GM12874 (cell line): ENCODE measurements around the gene ASPSCR1.

Experiments used
- TF ChIP-seq, protein P1 (sequence below): IDR thresholded peaks from 2 replicates; pipeline ENCODE4 v1.5.1; 2011; ENCODE audit warnings: low read depth, mild to moderate bottlenecking, control low read depth, low read length, moderate library complexity; ENCODE audit not compliant: insufficient read depth

The ASPSCR1 gene

GRCh38 chr17:82041144-82041814 lies 63.9 kb downstream of the ASPSCR1 start:
- TF ChIP-seq, protein P1, sequence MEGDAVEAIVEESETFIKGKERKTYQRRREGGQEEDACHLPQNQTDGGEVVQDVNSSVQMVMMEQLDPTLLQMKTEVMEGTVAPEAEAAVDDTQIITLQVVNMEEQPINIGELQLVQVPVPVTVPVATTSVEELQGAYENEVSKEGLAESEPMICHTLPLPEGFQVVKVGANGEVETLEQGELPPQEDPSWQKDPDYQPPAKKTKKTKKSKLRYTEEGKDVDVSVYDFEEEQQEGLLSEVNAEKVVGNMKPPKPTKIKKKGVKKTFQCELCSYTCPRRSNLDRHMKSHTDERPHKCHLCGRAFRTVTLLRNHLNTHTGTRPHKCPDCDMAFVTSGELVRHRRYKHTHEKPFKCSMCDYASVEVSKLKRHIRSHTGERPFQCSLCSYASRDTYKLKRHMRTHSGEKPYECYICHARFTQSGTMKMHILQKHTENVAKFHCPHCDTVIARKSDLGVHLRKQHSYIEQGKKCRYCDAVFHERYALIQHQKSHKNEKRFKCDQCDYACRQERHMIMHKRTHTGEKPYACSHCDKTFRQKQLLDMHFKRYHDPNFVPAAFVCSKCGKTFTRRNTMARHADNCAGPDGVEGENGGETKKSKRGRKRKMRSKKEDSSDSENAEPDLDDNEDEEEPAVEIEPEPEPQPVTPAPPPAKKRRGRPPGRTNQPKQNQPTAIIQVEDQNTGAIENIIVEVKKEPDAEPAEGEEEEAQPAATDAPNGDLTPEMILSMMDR, result no peak

DNA sequence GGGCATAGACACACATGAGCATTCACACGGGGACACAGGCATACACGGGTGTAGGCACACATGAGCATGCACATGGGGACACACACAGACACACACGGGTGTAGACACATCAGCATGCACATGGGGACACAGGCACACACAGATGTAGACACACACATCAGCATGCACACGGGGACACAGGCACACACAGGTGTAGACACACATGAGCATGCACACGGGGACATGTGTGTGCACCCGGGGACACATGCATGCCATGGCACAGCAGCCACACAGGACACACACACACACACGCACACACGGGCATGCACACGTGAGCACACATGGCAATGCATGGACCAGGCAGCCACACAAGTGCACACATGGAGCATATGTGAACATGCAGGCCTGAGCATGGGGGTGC lies 65.2 kb downstream of the ASPSCR1 start:
- TF ChIP-seq, protein P1, result no peak

DNA sequence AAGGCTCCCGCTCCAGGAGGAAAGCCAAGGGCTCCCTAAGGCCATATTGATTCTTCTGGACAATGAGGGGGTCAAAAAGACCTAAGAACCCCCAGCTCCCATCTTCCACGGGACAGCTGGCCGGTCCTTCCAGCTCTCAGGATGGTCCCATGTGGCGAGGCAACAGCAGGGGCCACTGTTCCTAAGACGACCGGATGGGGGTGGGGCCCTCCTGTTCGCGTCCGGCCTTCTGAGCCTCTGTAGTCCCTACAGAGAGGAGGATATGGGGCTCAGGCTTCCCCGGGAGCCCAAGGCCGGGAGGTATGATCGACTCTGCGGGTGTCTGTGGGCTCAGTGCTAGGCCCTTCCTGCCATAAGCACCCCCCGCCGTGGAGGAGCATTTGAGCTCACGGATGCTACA lies 66.1 kb downstream of the ASPSCR1 start:
- TF ChIP-seq, protein P1, result no peak

GRCh38 chr17:82045936-82046484 lies 68.6 kb downstream of the ASPSCR1 start:
- TF ChIP-seq, protein P1, result no peak

GRCh38 chr17:82046903-82047302 lies 69.5 kb downstream of the ASPSCR1 start:
- TF ChIP-seq, protein P1, result no peak

DNA sequence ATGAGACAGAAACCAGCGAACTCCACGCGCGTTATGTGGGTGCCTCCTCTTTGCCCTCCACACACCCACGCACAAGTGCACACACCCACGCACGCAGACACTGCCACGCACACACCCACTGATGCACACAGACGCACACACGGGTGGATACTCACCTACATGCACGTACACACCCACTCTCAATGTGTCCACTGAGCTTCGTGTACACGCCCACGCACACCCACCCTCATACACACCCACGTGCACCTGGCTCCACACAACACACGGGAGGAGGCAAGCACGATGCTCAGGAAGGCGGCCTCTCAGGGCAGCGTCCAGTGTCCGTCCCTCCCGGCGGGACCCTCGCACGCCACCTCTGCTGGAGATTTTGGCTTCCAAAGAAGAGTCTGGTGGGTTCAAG lies 70.0 kb downstream of the ASPSCR1 start:
- TF ChIP-seq, protein P1, result no peak

DNA sequence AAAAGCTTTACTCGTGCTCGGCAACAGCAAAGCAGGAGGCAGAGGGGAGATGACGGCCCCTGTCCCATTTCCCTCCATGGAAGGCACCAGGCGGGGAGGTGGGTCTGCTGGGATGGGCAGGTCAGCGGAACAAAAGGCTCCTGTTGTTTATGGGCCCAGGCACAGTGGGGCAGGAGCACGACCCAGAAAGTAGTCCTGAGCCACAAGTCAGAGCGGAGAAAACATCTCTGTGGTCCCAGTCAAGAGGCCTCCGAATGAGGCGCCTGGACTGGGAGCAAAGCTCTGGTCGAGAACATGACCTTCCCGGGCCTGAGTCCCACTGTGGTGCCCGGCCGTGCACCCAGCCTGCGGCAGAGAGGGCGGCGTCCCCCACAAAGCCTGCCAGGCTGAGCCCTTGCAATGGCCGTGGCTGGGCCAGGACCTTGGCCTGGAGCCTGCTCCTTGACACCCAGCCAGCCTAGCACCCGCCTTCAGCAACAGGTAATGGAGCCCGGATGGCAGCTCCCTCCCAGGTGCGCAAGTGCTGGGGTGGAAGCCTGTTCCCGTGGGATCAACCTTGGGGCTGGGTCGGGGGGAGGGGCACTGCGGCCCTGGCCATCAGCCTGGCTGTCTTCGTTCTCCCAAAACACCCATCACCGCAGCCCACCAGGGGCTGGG lies 70.6 kb downstream of the ASPSCR1 start:
- TF ChIP-seq, protein P1, result no peak
